Naive thymus-derived CD4-positive, alpha-beta T cell (primary cell): ENCODE results near the gene SHC2. TPM values are rescaled to one million over a fixed set of nuclear protein-coding genes. Genes with fewer than 3 reads are reported as not detected.
"Not testable (repeated sequence)": the region's sequence is repeated elsewhere in the genome, so short reads cannot be mapped to it uniquely, and the experiment has no call there.

Experiments
- ATAC-seq: fragments of 150-1000 bp; cut with Tn5 transposase; 2 replicates; pipeline ENCODE4 v1.10.0; 2021; ENCODE audit warnings: mild to moderate bottlenecking, moderate library complexity
- CTCF ChIA-PET: fragments of 350-600 bp; sonication (Branson Sonifier 250); formaldehyde crosslinking; loops from one replicate; lab custom pipeline; 2021; ENCODE audit warnings: antibody characterized with exemption; lab: Charles Lee
- POLR2A ChIA-PET: fragments of 350-600 bp; sonication (Branson Sonifier 250); formaldehyde crosslinking; loops from one replicate; lab custom pipeline; 2021; ENCODE audit warnings: antibody characterized with exemption, inconsistent platforms; lab: Charles Lee
- DNase-seq, 9 donors: peaks; one replicate each; pipeline versions ENCODE4 v3.0.0 to v3.0.0-alpha.2; 2020 to 2022; ENCODE audit warnings: mixed read lengths in 1 of 9
- H3K27ac ChIP-seq: one replicate; pipeline ENCODE4 v1.7.0; 2013; ENCODE audit warnings: mild to moderate bottlenecking, low read depth, low read length, moderate library complexity
- H3K27me3 ChIP-seq, 2 donors: one replicate each; pipeline ENCODE4 v1.7.0; 2013; ENCODE audit warnings: low read length in 2 of 2, mild to moderate bottlenecking in 2 of 2, moderate library complexity in 2 of 2; ENCODE audit not compliant: control insufficient read depth in 2 of 2, insufficient read depth in 2 of 2
- H3K36me3 ChIP-seq, 3 experiments: 1 replicate in 2 of 3; 2 replicates in 1 of 3; pipeline ENCODE4 v1.7.0; 2013; ENCODE audit warnings: low read length in 3 of 3, mild to moderate bottlenecking in 3 of 3, moderate library complexity in 1 of 3; ENCODE audit not compliant: insufficient read depth in 3 of 3, control insufficient read depth in 2 of 3
- H3K4me1 ChIP-seq, 2 donors: one replicate each; pipeline ENCODE4 v1.7.0; 2013; ENCODE audit warnings: low read length in 2 of 2, mild to moderate bottlenecking in 2 of 2, moderate library complexity in 1 of 2; ENCODE audit not compliant: control insufficient read depth in 2 of 2, insufficient read depth in 2 of 2
- H3K4me3 ChIP-seq: 2 replicates; pipeline ENCODE4 v1.7.0; 2013; ENCODE audit warnings: mild to moderate bottlenecking, low read length
- H3K9me3 ChIP-seq, 3 experiments: 1 replicate in 2 of 3; 2 replicates in 1 of 3; pipeline ENCODE4 v1.7.0; 2013; ENCODE audit warnings: low read length in 3 of 3; ENCODE audit not compliant: control insufficient read depth in 2 of 3
- H3K27ac Mint-ChIP-seq, 9 donors: one replicate each; pipeline ENCODE4 v1.8.0; 2020 to 2022; ENCODE audit warnings: mixed read lengths in 9 of 9, mild to moderate bottlenecking in 8 of 9, moderate library complexity in 5 of 9, inconsistent platforms in 2 of 9
- H3K27me3 Mint-ChIP-seq, 5 donors: one replicate each; pipeline ENCODE4 v1.8.0; 2021 to 2022; ENCODE audit warnings: mixed read lengths in 5 of 5, mild to moderate bottlenecking in 1 of 5
- H3K36me3 Mint-ChIP-seq, 5 donors: one replicate each; pipeline ENCODE4 v1.8.0; 2020 to 2022; ENCODE audit warnings: mixed read lengths in 5 of 5, mild to moderate bottlenecking in 3 of 5, inconsistent platforms in 1 of 5
- H3K4me1 Mint-ChIP-seq, 7 donors: one replicate each; pipeline ENCODE4 v1.8.0; 2020 to 2022; ENCODE audit warnings: mixed read lengths in 7 of 7, mild to moderate bottlenecking in 3 of 7, inconsistent platforms in 1 of 7
- H3K4me3 Mint-ChIP-seq, 10 donors: one replicate each; pipeline ENCODE4 v1.8.0; 2020 to 2022; ENCODE audit warnings: mild to moderate bottlenecking in 10 of 10, mixed read lengths in 10 of 10, moderate library complexity in 6 of 10, inconsistent platforms in 2 of 10
- H3K9me3 Mint-ChIP-seq, 11 donors: one replicate each; pipeline ENCODE4 v1.8.0; 2020 to 2022; ENCODE audit warnings: mixed read lengths in 11 of 11, mild to moderate bottlenecking in 4 of 11, inconsistent platforms in 1 of 11, moderate library complexity in 1 of 11
- intact Hi-C, 2 donors: fragments of 100-400 bp; cut with micrococcal nuclease; formaldehyde crosslinking; loops; one replicate each; pipeline ENCODE4 v1.15.1; 2023
- polyA plus RNA-seq, 2 donors: library from polyadenylated mRNA; unstranded; fragments of 300-500 nt; fragmentation: Illumina TruSeq; gene quantifications; one replicate each; pipeline ENCODE4 v1.2.3, GENCODE V29; 2021
- total RNA-seq, 6 experiments: library from RNA in 5 of 6; stranded (reverse) in 5 of 6; gene quantifications; 1 replicate in 5 of 6; 2 replicates in 1 of 6; pipeline ENCODE4 v1.2.3 and lab custom pipeline; 2021 to 2026

Gene SHC2
- total and polyA plus RNA-seq, 7 experiments from 2014 or later, result 0.82 to 2.3 (median 2.1) TPM; not detected in 4

DNA sequence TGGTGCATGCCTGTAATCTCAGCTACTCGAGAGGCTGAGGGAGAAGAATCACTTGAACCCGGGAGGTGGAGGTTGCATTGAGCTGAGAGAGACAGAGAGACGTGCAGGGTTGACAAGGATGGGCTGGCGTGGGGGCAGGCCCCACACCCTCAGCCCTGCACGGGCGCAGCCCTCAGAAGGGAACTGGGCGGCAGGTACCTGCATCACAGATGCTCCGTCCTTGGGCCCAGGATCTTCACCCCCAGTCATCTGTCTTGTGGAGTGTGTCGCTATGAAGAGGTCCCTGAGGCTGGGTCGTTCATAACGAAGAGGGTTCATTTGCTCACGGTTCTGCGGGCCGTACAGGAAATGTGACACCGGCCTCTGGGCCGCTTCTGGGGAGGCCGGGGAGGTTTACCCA lies 72.1 kb downstream of the SHC2 start:
- intact Hi-C loops, result no loop called here
- no peak overlapping the region for H3K4me3 ChIP-seq
- POLR2A ChIA-PET, result no interaction called here
- peaks cover 22 to 44% (median 36%) of the 10 kb centered on the region in 5 donors for H3K27me3 Mint-ChIP-seq
- H3K36me3 Mint-ChIP-seq, result peaks cover 0 to 6% (median 0%) of the 10 kb centered on the region in 5 donors
- ATAC-seq (no peak), DNase-seq (no peak)
- no peaks in the 10 kb centered on the region for H3K4me1 ChIP-seq
- H3K36me3 ChIP-seq, result no peaks in the 10 kb centered on the region
- peaks cover 0 to 15% (median 0%) of the 10 kb centered on the region in 11 donors for H3K9me3 Mint-ChIP-seq
- H3K4me1 Mint-ChIP-seq, result peaks cover 0 to 9% (median 0%) of the 10 kb centered on the region in 7 donors
- peaks cover 0 to under 1% of the 10 kb centered on the region in 2 donors for H3K27me3 ChIP-seq
- H3K9me3 ChIP-seq, result no peaks in the 10 kb centered on the region
- no peak overlapping the region for H3K4me3 Mint-ChIP-seq
- no peak overlapping the region for H3K27ac Mint-ChIP-seq
- H3K27ac ChIP-seq, result no peak overlapping the region
- CTCF ChIA-PET, result no interaction called here

GRCh38 chr19:387777-388176 lies 73.1 kb downstream of the SHC2 start:
- Mint-ChIP-seq H3K4me1 (peaks cover 1 to 7% (median 5%) of the 10 kb centered on the region in 7 donors), H3K9me3 (peaks cover 0 to 6% (median 0%) of the 10 kb centered on the region in 11 donors), H3K27ac (no peak overlapping the region), H3K27me3 (peaks cover 31 to 50% (median 43%) of the 10 kb centered on the region in 5 donors), H3K36me3 (peaks cover 0 to under 1% (median 0%) of the 10 kb centered on the region in 5 donors), H3K4me3 (no peak overlapping the region)
- Histone ChIP-seq H3K27ac (no peak overlapping the region), H3K36me3 (no peaks in the 10 kb centered on the region), H3K27me3 (peaks cover 0 to 3% of the 10 kb centered on the region in 2 donors), H3K4me1 (no peaks in the 10 kb centered on the region), H3K4me3 (no peak overlapping the region), H3K9me3 (no peaks in the 10 kb centered on the region)
- ATAC-seq, result no peak
- intact Hi-C loops, result no loop called here
- ChIA-PET CTCF (no interaction called here), POLR2A (no interaction called here)
- no peak for DNase-seq

DNA sequence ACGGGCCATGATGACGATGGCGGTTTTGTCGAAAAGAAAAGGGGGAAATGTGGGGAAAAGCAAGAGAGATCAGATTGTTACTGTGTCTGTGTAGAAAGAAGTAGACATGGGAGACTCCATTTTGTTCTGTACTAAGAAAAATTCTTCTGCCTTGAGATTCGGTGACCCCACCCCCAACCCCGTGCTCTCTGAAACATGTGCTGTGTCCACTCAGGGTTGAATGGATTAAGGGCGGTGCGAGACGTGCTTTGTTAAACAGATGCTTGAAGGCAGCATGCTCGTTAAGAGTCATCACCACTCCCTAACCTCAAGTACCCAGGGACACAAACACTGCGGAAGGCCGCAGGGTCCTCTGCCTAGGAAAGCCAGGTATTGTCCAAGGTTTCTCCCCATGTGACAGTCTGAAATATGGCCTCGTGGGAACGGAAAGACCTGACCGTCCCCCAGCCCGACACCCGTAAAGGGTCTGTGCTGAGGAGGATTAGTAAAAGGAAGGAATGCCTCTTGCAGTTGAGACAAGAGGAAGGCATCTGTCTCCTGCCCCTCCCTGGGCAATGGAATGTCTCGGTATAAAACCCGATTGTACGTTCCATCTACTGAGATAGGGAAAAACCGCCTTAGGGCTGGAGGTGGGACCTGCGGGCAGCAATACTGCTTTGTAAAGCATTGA lies 74.1 kb downstream of the SHC2 start:
- CTCF ChIA-PET, H3K36me3 Mint-ChIP-seq, H3K4me1 ChIP-seq, intact Hi-C loops, H3K27ac Mint-ChIP-seq, H3K27me3 ChIP-seq, H3K4me3 ChIP-seq, H3K9me3 Mint-ChIP-seq, POLR2A ChIA-PET, DNase-seq, ATAC-seq, H3K9me3 ChIP-seq, H3K36me3 ChIP-seq, H3K27ac ChIP-seq: not testable (repeated sequence)
- H3K27me3 Mint-ChIP-seq, result peaks cover 36 to 54% (median 47%) of the 10 kb centered on the region in 5 donors
- peak overlapping the region in 2 of 10 donors; percentile 25 to 43 for H3K4me3 Mint-ChIP-seq
- H3K4me1 Mint-ChIP-seq, result peaks cover 5 to 11% (median 9%) of the 10 kb centered on the region in 7 donors

DNA sequence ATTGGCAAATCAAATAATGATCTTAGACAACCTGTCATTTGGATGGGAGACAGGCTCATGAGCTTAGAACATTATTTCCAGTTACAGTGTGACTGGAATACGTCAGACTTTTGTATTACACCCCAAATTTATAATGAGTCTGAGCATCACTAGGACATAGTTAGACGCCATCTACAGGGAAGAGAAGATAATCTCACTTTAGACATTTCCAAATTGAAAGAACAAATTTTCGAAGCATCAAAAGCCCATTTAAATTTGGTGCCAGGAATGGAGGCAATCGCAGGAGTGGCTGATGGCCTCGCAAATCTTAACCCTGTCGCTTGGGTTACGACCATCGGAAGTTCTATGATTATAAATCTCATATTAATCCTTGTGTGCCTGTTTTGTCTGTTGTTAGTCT lies 74.6 kb downstream of the SHC2 start:
- CTCF ChIA-PET, H3K27me3 ChIP-seq, H3K4me1 ChIP-seq, H3K36me3 ChIP-seq, ATAC-seq, intact Hi-C loops, H3K9me3 Mint-ChIP-seq, POLR2A ChIA-PET, H3K36me3 Mint-ChIP-seq, H3K9me3 ChIP-seq, H3K4me3 ChIP-seq, DNase-seq, H3K27ac ChIP-seq: not testable (repeated sequence)
- peaks cover 36 to 54% (median 47%) of the 10 kb centered on the region in 5 donors for H3K27me3 Mint-ChIP-seq
- H3K4me3 Mint-ChIP-seq, result peak overlapping the region in 3 of 10 donors; percentile 25 to 43 (median 25)
- H3K27ac Mint-ChIP-seq, result peak overlapping the region in 1 of 9 donors; percentile 37
- H3K4me1 Mint-ChIP-seq, result peaks cover 5 to 11% (median 9%) of the 10 kb centered on the region in 7 donors

GRCh38 chr19:384799-385169 lies 76.0 kb downstream of the SHC2 start:
- ChIA-PET CTCF (no interaction called here), POLR2A (no interaction called here)
- intact Hi-C loops, result loop anchor here in 1 of 2 donors (1.0 kb wide), 1 partner anchor 122 kb away; no protein-coding TSS in a partner anchor
- Histone ChIP-seq H3K36me3 (no peaks in the 10 kb centered on the region), H3K27me3 (peaks cover 0 to 3% of the 10 kb centered on the region in 2 donors), H3K4me3 (no peak overlapping the region), H3K4me1 (no peaks in the 10 kb centered on the region), H3K27ac (no peak overlapping the region), H3K9me3 (no peaks in the 10 kb centered on the region)
- Mint-ChIP-seq H3K27me3 (peaks cover 41 to 61% (median 51%) of the 10 kb centered on the region in 5 donors), H3K4me1 (peaks cover 5 to 11% (median 9%) of the 10 kb centered on the region in 7 donors), H3K9me3 (peaks cover 0 to 4% (median 0%) of the 10 kb centered on the region in 11 donors), H3K36me3 (peaks cover 0 to 3% (median 0%) of the 10 kb centered on the region in 5 donors), H3K4me3 (no peak overlapping the region), H3K27ac (peak overlapping the region in 1 of 9 donors; percentile 13)
- no peak for DNase-seq
- peak; percentile 55 for ATAC-seq

DNA sequence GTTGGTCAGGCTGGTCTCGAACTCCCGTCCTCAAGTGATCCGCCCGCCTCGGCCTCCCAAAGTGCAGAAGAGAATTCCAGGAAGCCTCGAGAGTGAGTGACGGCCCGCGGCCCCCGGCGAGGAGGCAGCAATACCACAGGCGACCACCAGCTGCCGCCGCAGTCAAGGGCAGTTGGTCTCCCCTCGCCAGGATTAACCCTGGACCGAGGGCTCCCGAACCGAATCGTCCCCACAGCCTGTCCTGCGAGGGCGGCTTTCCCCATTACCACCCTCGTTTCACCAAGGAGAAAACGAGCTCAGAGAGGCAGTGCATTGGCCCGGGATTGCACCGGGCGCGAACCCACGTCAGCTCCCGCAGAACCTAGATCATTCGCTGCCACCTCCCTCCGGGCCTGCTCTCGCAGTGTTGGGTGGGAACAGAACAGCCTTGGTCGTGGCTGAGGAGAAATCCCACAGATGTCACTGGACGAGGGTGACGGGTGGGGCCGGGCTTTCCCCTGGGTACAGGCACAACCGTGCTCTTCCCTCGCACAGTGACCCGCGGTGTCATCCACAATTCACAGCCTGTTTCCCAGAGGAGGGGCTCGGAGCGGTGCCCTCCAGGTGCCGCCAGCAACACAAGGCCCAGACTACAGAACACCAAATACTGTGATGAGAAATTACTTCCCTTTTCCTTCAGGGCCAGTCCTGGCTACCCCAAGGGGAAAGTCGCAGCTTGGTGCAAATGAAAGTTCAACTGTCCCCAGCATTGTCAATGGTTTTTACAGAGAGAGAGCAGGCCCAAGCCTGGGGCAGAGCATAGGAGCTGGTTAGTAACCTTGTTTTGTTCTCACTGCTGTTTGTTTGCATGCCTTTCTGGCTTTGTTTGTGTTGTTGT lies 76.7 kb downstream of the SHC2 start:
- H3K27me3 ChIP-seq, result peaks cover 0 to 3% of the 10 kb centered on the region in 2 donors
- no peak overlapping the region for H3K4me3 ChIP-seq
- H3K27ac ChIP-seq, result no peak overlapping the region
- H3K9me3 ChIP-seq, result no peaks in the 10 kb centered on the region
- Mint-ChIP-seq H3K36me3 (peaks cover 0 to 3% (median 0%) of the 10 kb centered on the region in 5 donors), H3K4me1 (peaks cover 5 to 11% (median 9%) of the 10 kb centered on the region in 7 donors), H3K4me3 (no peak overlapping the region), H3K9me3 (peaks cover 0 to 4% (median 0%) of the 10 kb centered on the region in 11 donors), H3K27ac (peak overlapping the region in 3 of 9 donors; percentile 13 to 62 (median 21)), H3K27me3 (peaks cover 41 to 65% (median 48%) of the 10 kb centered on the region in 5 donors)
- no peaks in the 10 kb centered on the region for H3K36me3 ChIP-seq
- DNase-seq, result no peak
- intact Hi-C loops, result loop anchor here in 1 of 2 donors (1.0 kb wide), 1 partner anchor 122 kb away; no protein-coding TSS in a partner anchor
- ATAC-seq, result no peak
- no peaks in the 10 kb centered on the region for H3K4me1 ChIP-seq
- POLR2A ChIA-PET, result no interaction called here
- CTCF ChIA-PET, result interaction anchor here (0.9 kb wide), 1 partner anchor 123 kb away, joined by 4 read pairs; the partner anchor contains the start of gene TPGS1
